ENCODE results near the gene CCDC195.

Gene CCDC195

GRCh38 chr2:224658780-224659405, 57.3 kb downstream of the CCDC195 start:
- Mint-ChIP-seq H3K4me3 (no peak overlapping the region), H3K4me1 (no peaks in the 10 kb centered on the region), H3K9me3 (peaks cover 28% of the 10 kb centered on the region), H3K36me3 (ENCODE audit: low read depth) (no peaks in the 10 kb centered on the region), H3K27me3 (ENCODE audit: low read depth) (no peaks in the 10 kb centered on the region), H3K27ac (no peak overlapping the region)
- no peak for TF ChIP-seq CTCF (IDR thresholded peaks at IDR 0.05; ENCODE audit: unreplicated experiment in 3 of 3)

- H3K27me3 Mint-ChIP-seq (ENCODE audit: low read depth) = no peaks in the 10 kb centered on the region
- H3K9me3 Mint-ChIP-seq = peaks cover 21% of the 10 kb centered on the region
- TF ChIP-seq CTCF (IDR thresholded peaks at IDR 0.05; ENCODE audit: unreplicated experiment in 3 of 3) = no peak
- H3K36me3 Mint-ChIP-seq (ENCODE audit: low read depth) = no peaks in the 10 kb centered on the region
- H3K4me3 Mint-ChIP-seq = no peak overlapping the region
- no peaks in the 10 kb centered on the region for H3K4me1 Mint-ChIP-seq
- H3K27ac Mint-ChIP-seq = no peak overlapping the region
Observed at GRCh38 chr2:224657349-224657748, 58.8 kb downstream of the CCDC195 start.

- no peaks in the 10 kb centered on the region for H3K27me3 Mint-ChIP-seq (ENCODE audit: low read depth)
- no peaks in the 10 kb centered on the region for H3K4me1 Mint-ChIP-seq
- no peak for TF ChIP-seq CTCF (IDR thresholded peaks at IDR 0.05; ENCODE audit: unreplicated experiment in 3 of 3)
- no peak overlapping the region for H3K27ac Mint-ChIP-seq
- H3K9me3 Mint-ChIP-seq = peaks cover 13% of the 10 kb centered on the region
- no peak overlapping the region for H3K4me3 Mint-ChIP-seq
- no peaks in the 10 kb centered on the region for H3K36me3 Mint-ChIP-seq (ENCODE audit: low read depth)
Observed at GRCh38 chr2:224655006-224655537, 61.1 kb downstream of the CCDC195 start.
